ENCODE results near the gene UNK.
"Not testable (repeated sequence)": the region's sequence is repeated elsewhere in the genome, so short reads cannot be mapped to it uniquely, and the experiment has no call there.

Gene UNK

GRCh38 chr17:75853433-75853832 is 68.8 kb downstream of the UNK start:
- peaks cover 40% of the 10 kb centered on the region for H3K36me3 ChIP-seq
- no peaks in the 10 kb centered on the region for H3K27me3 ChIP-seq (ENCODE audit: insufficient read depth, low read depth, severe bottlenecking)
- TF ChIP-seq CTCF (IDR thresholded peaks at IDR 0.05; ENCODE audit: low read depth, low read length), result no peak
- DNase-seq, result no peak
- no peaks in the 10 kb centered on the region for H3K9me3 ChIP-seq (ENCODE audit: severe bottlenecking)
- peak overlapping the region; percentile 25 for H3K27ac ChIP-seq
- no peak overlapping the region for H3K4me3 ChIP-seq (ENCODE audit: low read depth, low read length)

GRCh38 chr17:75854101-75854748 is 69.6 kb downstream of the UNK start:
- Histone ChIP-seq H3K27ac (peak overlapping the region; percentile 69), H3K27me3 (ENCODE audit: insufficient read depth, low read depth, severe bottlenecking) (no peaks in the 10 kb centered on the region), H3K4me3 (ENCODE audit: low read depth, low read length) (peak overlapping the region; percentile 89), H3K36me3 (peaks cover 32% of the 10 kb centered on the region), H3K9me3 (ENCODE audit: severe bottlenecking) (no peaks in the 10 kb centered on the region)
- DNase-seq, result peak; percentile 76
- TF ChIP-seq CTCF (IDR thresholded peaks at IDR 0.05; ENCODE audit: low read depth, low read length), result no peak

GRCh38 chr17:75854881-75855309 is 70.3 kb downstream of the UNK start:
- peak overlapping the region; percentile 89 for H3K4me3 ChIP-seq (ENCODE audit: low read depth, low read length)
- DNase-seq, result no peak
- H3K27me3 ChIP-seq (ENCODE audit: insufficient read depth, low read depth, severe bottlenecking), result no peaks in the 10 kb centered on the region
- peaks cover 26% of the 10 kb centered on the region for H3K36me3 ChIP-seq
- TF ChIP-seq CTCF (IDR thresholded peaks at IDR 0.05; ENCODE audit: low read depth, low read length), result no peak; the same call in 1 of the 2 replicates
- peak overlapping the region; percentile 69 for H3K27ac ChIP-seq
- H3K9me3 ChIP-seq (ENCODE audit: severe bottlenecking), result no peaks in the 10 kb centered on the region

- Histone ChIP-seq H3K4me3 (ENCODE audit: low read depth, low read length) (peak within 1 kb of the TSS; percentile 89), H3K27me3 (ENCODE audit: insufficient read depth, low read depth, severe bottlenecking) (no peaks in the 10 kb centered on the region), H3K27ac (peak within 1 kb of the TSS; percentile 83), H3K9me3 (ENCODE audit: severe bottlenecking) (no peaks in the 10 kb centered on the region), H3K36me3 (peaks cover 22% of the 10 kb centered on the region)
- peak; percentile 100 for DNase-seq
- TF ChIP-seq CTCF (IDR thresholded peaks at IDR 0.05; ENCODE audit: low read depth, low read length), result peak; percentile 46
These were observed 70.9 kb downstream of the UNK start, which contains the start of gene WBP2 for GRCh38 chr17:75855310-75856061. WBP2 (minus strand) TSS chr17:75855335; CDS start chr17:75855297, 38 bp downstream.

GRCh38 chr17:75856062-75856756 is 71.6 kb downstream of the UNK start:
- peaks cover 15% of the 10 kb centered on the region for H3K36me3 ChIP-seq
- H3K9me3 ChIP-seq (ENCODE audit: severe bottlenecking), result no peaks in the 10 kb centered on the region
- H3K27ac ChIP-seq, result peak overlapping the region; percentile 83
- TF ChIP-seq CTCF (IDR thresholded peaks at IDR 0.05; ENCODE audit: low read depth, low read length), result no peak
- no peaks in the 10 kb centered on the region for H3K27me3 ChIP-seq (ENCODE audit: insufficient read depth, low read depth, severe bottlenecking)
- DNase-seq, result no peak
- H3K4me3 ChIP-seq (ENCODE audit: low read depth, low read length), result peak overlapping the region; percentile 89

- H3K9me3 ChIP-seq (ENCODE audit: severe bottlenecking); DNase-seq; H3K27me3 ChIP-seq (ENCODE audit: insufficient read depth, low read depth, severe bottlenecking); H3K36me3 ChIP-seq; H3K27ac ChIP-seq; H3K4me3 ChIP-seq (ENCODE audit: low read depth, low read length): not testable (repeated sequence)
These were observed 74.8 kb downstream of the UNK start for GRCh38 chr17:75859358-75859757.

All from WERI-Rb-1 (cell line).